OCI-LY7 (cell line): ENCODE data around the gene AMDHD1.

Experiments
- CTCF ChIP-seq: fragments of 200-600 bp; sonication (generic); conservative IDR thresholded peaks from 2 replicates; pipeline ENCODE4 v1.5.1; 2014; ENCODE audit warnings: mild to moderate bottlenecking, antibody characterized with exemption, low read length, moderate library complexity, mixed read lengths
- EZH2phosphoT487 ChIP-seq: fragments of 200-600 bp; sonication (generic); IDR thresholded peaks from 2 replicates; pipeline ENCODE4 v1.6.1; 2018; ENCODE audit warnings: low read depth, borderline replicate concordance, mild to moderate bottlenecking, mixed run types, antibody characterized with exemption, low read length, moderate library complexity, mixed read lengths

GRCh38 chr12:95994476-95994875 lies 51.3 kb downstream of the AMDHD1 start:
- TF ChIP-seq CTCF, result no peak
- no peak for TF ChIP-seq EZH2phosphoT487
